ENCODE measurements around the gene PLCB1. TPM values are rescaled to one million over a fixed set of nuclear protein-coding genes. Genes with fewer than 3 reads are reported as not detected.

The PLCB1 gene
- total RNA-seq, 4 donors from 2014 or later = 72.9 to 115 (median 76.3) TPM

GRCh38 chr20:8144282-8145245 is 12.5 kb downstream of the PLCB1 start:
- no peaks in the 10 kb centered on the region for H3K9me3 ChIP-seq
- DNase-seq (ENCODE audit: extremely low spot score) = no peak
- intact Hi-C loops (cut with DNase I) = no loop called here
- H3K4me3 ChIP-seq = no peak overlapping the region
- no peaks in the 10 kb centered on the region for H3K27me3 ChIP-seq
- peaks cover 13 to 74% (median 63%) of the 10 kb centered on the region in 4 donors for H3K4me1 ChIP-seq
- 78% methylated on average over 13 of the region's 13 CpGs for WGBS
- H3K36me3 ChIP-seq = peaks cover 0 to 6% (median 0%) of the 10 kb centered on the region in 4 donors
- no peak for TF ChIP-seq CTCF (IDR thresholded peaks at IDR 0.05)
- TF ChIP-seq POLR2A (IDR thresholded peaks at IDR 0.05; ENCODE audit: low read depth) = no peak
- TF ChIP-seq POLR2AphosphoS5 (IDR thresholded peaks at IDR 0.05) = no peak
- no peak for TF ChIP-seq EP300 (IDR thresholded peaks at IDR 0.05)
- peak overlapping the region in 1 of 4 donors; percentile 24 for H3K27ac ChIP-seq (replicated peaks in 1 of 4)

GRCh38 chr20:8145246-8146168 is 13.4 kb downstream of the PLCB1 start:
- intact Hi-C loops (cut with DNase I) = no loop called here
- peak overlapping the region in 2 of 4 donors; percentile 8 to 24 for H3K27ac ChIP-seq (replicated peaks in 1 of 4)
- peaks cover 18 to 74% (median 70%) of the 10 kb centered on the region in 4 donors for H3K4me1 ChIP-seq
- H3K27me3 ChIP-seq = no peaks in the 10 kb centered on the region
- no peak for DNase-seq (ENCODE audit: extremely low spot score)
- TF ChIP-seq POLR2AphosphoS5 (IDR thresholded peaks at IDR 0.05) (no peak), POLR2A (IDR thresholded peaks at IDR 0.05; ENCODE audit: low read depth) (no peak), EP300 (IDR thresholded peaks at IDR 0.05) (no peak)
- H3K36me3 ChIP-seq = peaks cover 0 to 6% (median 0%) of the 10 kb centered on the region in 4 donors
- H3K4me3 ChIP-seq = no peak overlapping the region
- H3K9me3 ChIP-seq = no peaks in the 10 kb centered on the region
- WGBS = 92% methylated on average over 8 of the region's 8 CpGs

GRCh38 chr20:8147476-8147875 is 15.4 kb downstream of the PLCB1 start:
- Histone ChIP-seq H3K9me3 (no peaks in the 10 kb centered on the region), H3K27ac (replicated peaks in 1 of 4) (peak overlapping the region; percentile 13 to 54 (median 40)), H3K36me3 (no peaks in the 10 kb centered on the region), H3K4me1 (peaks cover 34 to 83% (median 80%) of the 10 kb centered on the region in 4 donors), H3K4me3 (no peak overlapping the region), H3K27me3 (no peaks in the 10 kb centered on the region)
- TF ChIP-seq EP300 (IDR thresholded peaks at IDR 0.05) (no peak), POLR2A (IDR thresholded peaks at IDR 0.05; ENCODE audit: low read depth) (no peak), POLR2AphosphoS5 (IDR thresholded peaks at IDR 0.05) (no peak), CTCF (IDR thresholded peaks at IDR 0.05) (no peak)
- DNase-seq (ENCODE audit: extremely low spot score) = no peak
- intact Hi-C loops (cut with DNase I) = no loop called here
- 61% methylated on average over 3 of the region's 3 CpGs for WGBS

GRCh38 chr20:8148501-8148900 is 16.4 kb downstream of the PLCB1 start:
- Histone ChIP-seq H3K9me3 (no peaks in the 10 kb centered on the region), H3K4me3 (no peak overlapping the region), H3K27me3 (no peaks in the 10 kb centered on the region), H3K36me3 (no peaks in the 10 kb centered on the region), H3K4me1 (peaks cover 43 to 83% (median 81%) of the 10 kb centered on the region in 4 donors), H3K27ac (replicated peaks in 1 of 4) (peak overlapping the region in 3 of 4 donors; percentile 2 to 54 (median 31))
- no peak for DNase-seq (ENCODE audit: extremely low spot score)
- TF ChIP-seq CTCF (IDR thresholded peaks at IDR 0.05) = no peak
- TF ChIP-seq EP300 (IDR thresholded peaks at IDR 0.05) = no peak
- no peak for TF ChIP-seq POLR2A (IDR thresholded peaks at IDR 0.05; ENCODE audit: low read depth)
- no peak for TF ChIP-seq POLR2AphosphoS5 (IDR thresholded peaks at IDR 0.05)
- intact Hi-C loops (cut with DNase I) = no loop called here

Measured in esophagus muscularis mucosa (tissue), 4 donors.